GM18861 (cell line): ENCODE measurements around the gene PRDM10.

ENCODE experiments used
- ATAC-seq: cut with Tn5 transposase; IDR thresholded peaks from one replicate; pipeline ENCODE4 v1.9.1; 2021; ENCODE audit not compliant: unreplicated experiment

The PRDM10 gene

DNA sequence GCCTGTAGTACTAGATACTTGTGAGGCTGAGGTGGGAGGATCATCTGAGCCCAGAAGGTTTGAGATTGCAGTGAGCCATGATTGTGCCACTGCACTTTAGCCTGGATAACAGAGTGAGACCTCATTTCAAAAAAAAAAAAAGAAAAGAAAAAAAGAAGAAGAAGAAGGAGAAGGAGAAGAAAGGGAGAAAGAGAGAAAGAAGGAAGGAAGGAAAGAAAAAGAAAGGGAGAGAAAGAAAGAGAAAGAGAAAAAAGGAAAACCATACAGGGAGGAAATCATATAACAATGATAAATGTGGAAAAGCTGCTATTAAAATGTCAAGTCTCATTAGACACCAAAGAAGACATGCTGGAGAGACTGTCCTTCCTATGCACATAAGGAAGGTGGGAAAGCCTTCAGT lies 5.7 kb upstream of the PRDM10 start:
- no peak for ATAC-seq

- ATAC-seq = no peak
Measured at GRCh38 chr11:130006929-130007328, 4.3 kb upstream of the PRDM10 start.

GRCh38 chr11:130003717-130004001 lies 1.0 kb upstream of the PRDM10 start:
- no peak for ATAC-seq

DNA sequence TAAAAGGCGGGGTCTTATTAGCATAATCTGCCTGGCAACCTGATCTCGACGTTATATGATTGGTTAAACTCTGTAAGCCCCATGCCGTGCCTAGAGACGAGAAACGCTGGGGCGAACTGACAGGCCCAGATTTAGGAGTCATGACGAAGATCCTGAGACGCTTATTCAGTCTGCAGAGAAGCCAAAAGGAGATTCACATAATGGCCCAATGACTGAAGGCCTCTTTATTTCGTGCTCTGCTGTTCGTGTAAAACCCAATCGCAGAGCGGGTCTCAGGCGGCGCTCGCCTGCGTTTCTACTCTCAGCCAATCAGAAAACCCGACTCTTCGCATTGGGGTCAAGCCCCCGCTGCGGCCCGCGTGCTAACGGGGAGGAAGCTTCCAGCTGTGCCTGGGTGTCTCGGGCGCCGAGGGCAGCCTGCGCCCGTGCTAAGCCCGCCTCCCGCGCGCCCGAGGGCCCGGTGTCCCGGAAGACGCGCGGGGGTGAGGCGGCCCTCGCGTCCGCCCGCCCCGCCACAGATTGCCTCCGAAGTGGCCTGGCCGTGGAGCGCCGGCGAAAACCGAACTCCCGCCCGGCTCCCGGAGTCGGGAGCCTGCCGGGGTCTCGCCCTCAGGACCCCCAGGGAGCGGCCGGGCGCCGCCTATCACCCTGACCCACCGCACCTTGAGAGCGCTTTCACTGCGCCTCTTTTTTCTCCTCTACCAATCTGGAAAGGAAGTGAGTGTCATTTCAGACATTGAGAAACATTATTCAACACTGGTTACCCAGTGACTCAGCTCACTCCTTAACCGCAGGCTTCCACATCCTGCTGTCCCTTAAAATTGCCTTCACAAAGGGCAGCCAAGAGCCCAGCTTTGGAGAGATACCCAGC lies 446 bp upstream of the PRDM10 start:
- peak; percentile 78 for ATAC-seq

DNA sequence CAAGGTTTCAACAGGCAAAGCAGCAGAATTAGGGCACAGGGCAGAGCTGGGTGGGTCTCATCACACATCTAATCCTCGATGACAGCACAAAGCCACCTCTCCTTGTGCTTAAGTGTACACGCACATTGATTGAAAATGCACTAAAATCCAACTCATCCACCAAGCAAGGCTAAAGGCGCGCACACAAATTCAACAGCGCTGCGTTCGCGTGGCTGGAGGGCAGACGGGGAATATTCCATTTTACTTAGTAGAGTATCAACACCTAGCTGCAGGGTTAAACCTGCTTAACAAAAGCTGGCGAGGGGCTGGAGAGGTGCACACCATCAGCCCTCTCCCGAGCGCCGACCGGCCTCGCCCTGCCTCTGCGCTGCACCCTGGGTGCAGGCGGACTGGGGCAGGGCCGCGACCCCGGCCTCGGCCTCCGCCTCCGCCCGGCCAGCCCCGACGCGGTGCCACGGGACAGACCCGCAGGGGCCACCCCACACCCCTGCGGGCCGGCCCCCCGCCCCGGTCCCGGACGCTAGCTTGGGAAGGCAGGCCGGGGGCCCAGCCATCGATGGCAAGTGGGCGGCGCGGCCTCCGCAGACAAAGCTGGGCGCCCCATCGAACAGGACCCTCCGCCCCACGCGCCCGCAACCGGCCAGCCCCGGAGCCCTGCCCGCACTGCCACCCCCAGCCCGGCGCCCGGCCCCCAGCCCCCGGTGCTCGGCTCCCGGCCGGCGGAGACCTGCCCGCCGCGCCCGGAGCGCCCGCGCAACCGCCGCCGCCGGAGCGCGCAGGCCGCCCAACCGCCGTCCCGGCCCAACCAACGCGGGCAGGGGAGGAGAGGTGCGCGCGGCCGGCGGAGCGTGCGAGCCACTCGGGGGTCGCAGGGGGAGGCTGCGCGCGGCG lies 929 bp downstream of the PRDM10 start:
- ATAC-seq = peak; percentile 16

DNA sequence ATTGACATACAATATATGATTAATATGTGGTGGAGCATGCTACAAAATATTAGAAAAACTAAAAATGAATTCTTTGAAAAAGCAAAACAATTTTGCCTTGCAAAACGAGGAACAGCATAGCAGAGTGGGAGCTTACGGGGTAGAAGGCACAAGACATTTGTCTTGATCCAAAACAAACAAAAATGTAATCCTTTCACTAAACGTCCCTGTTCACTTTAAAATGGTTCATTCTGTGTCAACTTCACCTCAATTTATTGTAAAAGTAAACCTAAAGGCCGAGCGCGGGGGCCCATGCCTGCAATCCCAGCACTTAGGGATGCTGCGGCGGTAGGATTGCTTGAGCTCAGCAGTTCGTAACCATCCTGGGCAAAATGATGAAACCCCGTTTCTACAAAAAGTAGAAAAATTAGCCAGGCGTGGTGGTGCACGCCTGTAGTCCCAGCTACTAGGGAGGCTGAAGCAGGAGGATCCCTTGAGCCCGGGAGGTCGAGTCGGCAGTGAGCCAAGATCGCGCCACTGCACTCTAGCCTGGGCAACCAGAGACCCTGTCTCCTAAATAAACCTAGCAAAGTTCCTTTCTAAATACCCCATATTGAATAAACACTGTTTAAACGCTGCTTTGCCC lies 2.0 kb downstream of the PRDM10 start:
- ATAC-seq = no peak

DNA sequence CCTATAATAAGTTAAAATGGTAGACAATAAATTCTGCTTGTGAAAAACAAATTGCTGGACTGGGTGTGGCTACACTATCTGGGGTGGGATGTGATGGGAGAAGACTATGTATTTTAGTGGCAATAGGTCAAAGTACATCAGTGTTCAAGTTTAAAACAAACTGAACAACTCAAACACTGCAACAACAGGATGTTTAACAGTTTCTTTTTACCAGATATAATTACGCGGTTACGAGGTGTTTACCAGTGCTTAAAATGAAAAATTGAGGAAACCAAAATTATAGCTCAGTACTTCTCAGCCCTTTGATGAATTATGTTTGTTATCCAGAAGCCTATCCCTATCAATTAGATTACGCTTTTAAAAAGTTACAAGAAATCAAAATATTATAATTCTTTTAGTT lies 3.2 kb downstream of the PRDM10 start:
- ATAC-seq = no peak

DNA sequence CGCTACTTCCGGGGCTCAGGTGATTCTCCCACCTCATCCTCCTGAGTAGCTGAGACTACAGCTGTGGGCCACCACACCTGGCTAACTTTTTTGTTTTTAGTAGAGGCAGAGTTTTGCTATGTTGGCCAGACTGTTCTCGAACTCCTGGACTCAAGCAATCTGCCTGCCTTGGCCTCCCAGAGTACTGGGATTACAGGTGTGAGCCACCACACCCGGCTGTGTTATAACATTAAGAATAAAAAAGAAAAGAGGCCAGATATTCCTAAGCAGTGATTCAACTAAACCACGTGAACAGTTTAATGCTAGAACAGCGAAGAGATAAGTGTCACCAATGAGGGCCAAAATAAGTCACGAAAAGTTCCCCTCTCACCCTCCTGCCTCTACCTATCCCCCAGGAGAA lies 3.7 kb downstream of the PRDM10 start:
- no peak for ATAC-seq

DNA sequence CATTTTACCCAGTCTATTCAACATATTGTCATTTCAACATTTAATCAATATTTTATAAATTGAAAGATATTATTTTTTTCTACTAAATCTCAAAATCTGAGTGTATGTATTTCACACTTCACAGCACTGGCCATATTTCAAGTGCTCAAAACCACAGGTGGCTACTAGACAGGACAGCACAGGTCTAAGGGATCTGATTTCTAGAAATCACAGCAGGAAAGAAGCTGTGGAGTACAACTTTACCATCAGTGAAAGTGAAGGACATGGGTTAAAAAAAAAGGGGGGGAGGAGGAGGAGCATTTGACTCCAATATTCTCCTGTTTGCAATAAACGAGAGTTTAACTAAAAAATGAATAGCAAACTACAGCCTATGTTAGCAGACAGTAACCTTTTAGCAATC lies 4.5 kb downstream of the PRDM10 start:
- ATAC-seq = no peak

GRCh38 chr11:129997513-129997912 lies 5.1 kb downstream of the PRDM10 start:
- ATAC-seq = no peak

DNA sequence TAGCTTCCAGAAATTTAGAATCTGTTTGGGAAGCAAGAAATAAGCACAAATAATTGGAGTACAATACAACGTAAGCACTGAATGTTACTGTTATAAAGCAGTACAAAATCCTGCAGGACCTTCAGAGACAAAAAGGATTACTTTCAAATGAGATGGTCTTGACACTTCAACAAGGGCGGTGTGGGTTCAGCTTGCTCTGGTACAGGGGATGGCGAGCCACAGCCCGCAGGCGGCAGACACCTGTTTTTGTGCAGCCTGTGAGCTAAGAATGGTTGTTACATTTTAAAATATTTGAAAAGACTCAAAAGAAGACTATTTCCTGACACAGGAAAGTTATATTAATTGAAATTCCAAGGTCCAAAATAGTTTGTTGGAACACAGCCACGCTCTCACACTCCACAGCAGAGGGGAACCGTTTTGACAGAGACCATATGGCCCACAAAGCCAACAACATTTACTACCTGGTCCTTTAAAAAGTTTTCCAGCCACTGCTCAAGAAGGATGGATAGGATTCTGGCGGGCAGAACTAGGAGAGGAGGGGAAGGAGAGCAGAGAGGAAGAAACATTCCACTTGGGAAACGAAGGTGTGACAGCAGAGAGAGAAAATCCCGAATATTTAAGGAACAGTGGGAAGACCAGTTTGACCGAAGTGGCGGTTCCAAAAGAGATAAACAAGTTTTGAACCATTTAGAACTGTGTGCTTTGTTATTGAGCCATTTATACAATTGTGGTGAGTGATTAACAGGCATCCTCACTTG lies 6.3 kb downstream of the PRDM10 start:
- no peak for ATAC-seq

GRCh38 chr11:129995163-129995562 lies 7.5 kb downstream of the PRDM10 start:
- ATAC-seq = no peak

DNA sequence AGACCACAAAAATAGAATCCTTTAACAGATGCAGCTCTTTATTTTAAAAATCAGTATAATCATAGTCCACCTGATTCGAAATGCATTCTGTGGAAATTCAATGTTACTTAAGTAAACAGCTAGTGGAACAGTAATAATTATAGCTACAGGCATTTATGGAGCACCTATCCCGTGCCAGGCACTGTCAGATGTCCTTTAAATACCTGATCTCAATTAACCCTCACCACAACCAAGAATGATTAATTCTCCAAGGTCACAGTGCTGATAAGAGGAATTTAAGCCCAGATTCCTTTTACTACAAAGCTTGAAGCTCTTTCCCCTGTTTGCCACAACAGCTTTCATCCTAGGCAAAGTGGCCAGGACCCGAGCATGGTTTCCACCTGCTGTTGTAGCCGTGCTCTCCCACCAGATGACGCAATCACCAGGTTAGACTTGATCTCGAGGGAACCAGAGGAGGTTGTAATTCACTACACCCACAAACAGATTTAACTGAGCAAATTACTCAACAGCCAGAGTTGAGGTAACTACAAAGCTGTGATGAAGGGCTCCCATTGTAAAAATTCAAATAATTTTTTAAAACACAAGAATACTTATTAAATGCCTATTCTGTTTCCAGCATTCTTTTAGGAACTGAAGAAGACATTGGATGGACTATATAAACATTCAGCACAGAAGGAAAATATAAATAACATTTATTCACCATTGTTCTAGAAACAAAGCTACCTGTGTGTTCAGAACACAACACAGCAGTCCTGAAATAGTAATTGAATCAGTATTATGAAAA lies 10.3 kb downstream of the PRDM10 start:
- ATAC-seq = peak; percentile 73

GRCh38 chr11:129989149-129989813 lies 13.4 kb downstream of the PRDM10 start:
- no peak for ATAC-seq

- ATAC-seq = no peak
Measured at GRCh38 chr11:129987950-129988349, 14.7 kb downstream of the PRDM10 start.

DNA sequence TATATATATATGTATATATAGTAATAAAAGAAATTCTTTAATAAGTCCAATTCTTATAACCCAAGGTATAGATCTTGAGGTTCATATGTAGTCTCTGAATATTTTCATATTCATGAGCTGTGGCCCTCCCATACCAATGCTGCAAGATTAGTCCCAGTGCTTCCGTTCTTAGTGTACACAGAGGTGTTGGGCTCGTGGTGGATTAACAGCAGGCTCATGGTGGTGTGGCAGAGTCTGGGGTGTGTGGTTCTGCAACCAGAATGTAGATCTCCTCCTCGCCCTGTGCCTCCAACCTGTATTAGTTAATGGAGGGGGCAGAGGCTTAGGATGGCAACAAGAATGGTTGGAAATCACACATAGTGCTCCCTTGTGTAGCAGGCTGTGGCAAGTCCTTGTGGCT lies 16.8 kb downstream of the PRDM10 start:
- no peak for ATAC-seq

- no peak for ATAC-seq
Measured at GRCh38 chr11:129980086-129980485, 22.5 kb downstream of the PRDM10 start.

DNA sequence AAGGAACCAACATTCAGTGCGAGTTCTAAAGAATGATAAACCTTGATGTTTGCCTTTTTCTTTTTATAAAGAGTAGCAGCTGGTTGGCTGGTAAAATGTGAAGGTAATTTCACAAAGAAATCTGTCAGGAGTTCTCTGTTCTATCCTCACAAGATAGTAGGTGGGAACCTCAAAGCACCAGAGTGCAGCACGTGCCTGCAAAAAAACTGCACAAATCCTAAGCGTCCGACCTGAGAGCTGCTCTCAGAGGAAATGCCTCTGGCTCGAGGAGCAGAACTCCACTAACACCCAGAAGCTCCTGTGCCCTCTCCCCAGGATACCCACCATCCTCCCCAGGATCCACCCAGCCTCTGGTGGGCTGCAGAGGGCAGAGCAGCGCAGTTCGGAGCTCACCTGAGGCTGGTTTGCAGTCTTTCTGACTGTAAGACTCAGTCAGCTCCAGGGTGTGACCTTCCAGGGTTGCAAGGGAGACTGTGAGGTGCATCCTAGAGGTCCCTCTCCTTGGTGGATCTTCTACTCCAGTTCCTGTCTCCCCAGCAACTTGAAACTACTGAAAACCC lies 23.5 kb downstream of the PRDM10 start:
- no peak for ATAC-seq

- ATAC-seq = no peak
Measured at GRCh38 chr11:129978447-129978846, 24.2 kb downstream of the PRDM10 start.
